Adrenal gland (tissue), 12 donors: Measurements from ENCODE around the gene MIEF1. TPM values are rescaled to one million over a fixed set of nuclear protein-coding genes. Genes with fewer than 3 reads are reported as not detected.

Experiments
- DNase-seq, 7 donors: peaks; one replicate each; pipeline ENCODE4 v3.0.0-alpha.2; 2019 to 2020
- H3K27ac ChIP-seq, 5 donors: fragments of 200-600 bp; sonication (generic) in 4 of 5; 1 replicate in 3 of 5; 2 replicates in 2 of 5; pipeline versions ENCODE4 v1.5.1 to v1.8.0; 2016 to 2020; ENCODE audit warnings: mild to moderate bottlenecking in 1 of 5
- H3K27me3 ChIP-seq: fragments of 200-600 bp; 2 replicates; pipeline ENCODE4 v1.8.0; 2021
- H3K36me3 ChIP-seq, 2 donors: fragments of 200-600 bp; replicated peaks in 1 of 2; 1 replicate in 1 of 2; 2 replicates in 1 of 2; pipeline versions ENCODE4 v1.5.1 to v1.8.0; 2018 to 2022
- H3K4me1 ChIP-seq, 2 donors: fragments of 200-600 bp; replicated peaks in 1 of 2; 1 replicate in 1 of 2; 2 replicates in 1 of 2; pipeline versions ENCODE4 v1.5.1 to v1.8.0; 2018 to 2021
- H3K4me3 ChIP-seq, 4 donors: fragments of 200-600 bp; sonication (generic) in 3 of 4; one replicate each; pipeline ENCODE4 v1.5.1; 2016 to 2018
- H3K9me3 ChIP-seq, 3 donors: fragments of 200-600 bp; sonication (generic) in 1 of 3; replicated peaks in 1 of 3; 1 replicate in 2 of 3; 2 replicates in 1 of 3; pipeline versions ENCODE4 v1.5.1 to v1.8.0; 2016 to 2021
- CTCF ChIP-seq, 6 experiments: fragments of 450-650 bp in 4 of 6; fragments of 200-600 bp in 2 of 6; sonication (generic) in 1 of 6; IDR thresholded peaks; 1 replicate in 5 of 6; 2 replicates in 1 of 6; pipeline versions ENCODE4 v1.5.1 to v1.8.0; 2016 to 2021; ENCODE audit warnings: antibody characterized with exemption in 6 of 6, mild to moderate bottlenecking in 2 of 6, moderate library complexity in 1 of 6
- POLR2A ChIP-seq, 2 donors: fragments of 450-650 bp; IDR thresholded peaks; one replicate each; pipeline ENCODE4 v1.6.1; 2017; ENCODE audit warnings: antibody characterized with exemption in 2 of 2, mild to moderate bottlenecking in 2 of 2, moderate library complexity in 1 of 2
- WGBS, 4 donors: extraction: QIAGEN DNeasy Blood & Tissue Kit in 2 of 4; methylation state at CpG; one replicate each; pipeline versions ENCODE4 v1.1.5 to v1.1.7; 2013 to 2017; 5-methylcytosine and 5-hydroxymethylcytosine counted together
- intact Hi-C, 2 donors: fragments of 100-400 bp; cut with DNase I; formaldehyde crosslinking; loops; one replicate each; pipeline versions ENCODE4 v1.14.1 to v1.15.0; 2022 to 2023
- polyA plus RNA-seq, 3 donors: library from polyadenylated mRNA; stranded (reverse); fragments of 200-250 nt in 2 of 3; fragments of 350-450 nt in 1 of 3; fragmentation: Illumina TruSeq in 1 of 3; extraction: RNeasy Lipid Tissue Mini Kit (QIAGEN cat#74804) in 1 of 3; gene quantifications; one replicate each; pipeline ENCODE4 v1.2.3, GENCODE V29; 2013 to 2014
- total RNA-seq, 9 donors: library from RNA; depleted of rRNA in 4 of 9; stranded (reverse); fragments of >200 nt in 4 of 9; fragments of 120-200 nt in 1 of 9; fragmentation: NEBNext Ultra II Directional in 1 of 9; extraction: Animal tissue kit (Norgen Biotek cat#: 25700) in 1 of 9; gene quantifications; one replicate each; pipeline versions ENCODE4 v1.1.0 to v1.2.4, GENCODE V29; 2013 to 2023
- donor health status: healthy with polysubstance abuse.
- donor health status: Bipolar disorder and iron deficiency.
- donor health status: DM: yes; HTN: yes; CAD: no.
- donor health status: DM: no; HTN: no; CAD: no.
- donor health status: DM: no; HTN: no; CAD: no.
- donor health status: DM: yes; HTN: yes; CAD: no.

Gene MIEF1
- total and polyA plus RNA-seq, 12 donors, result 5.1 to 44.2 (median 26.7) TPM

- H3K36me3 ChIP-seq, result peaks cover 0 to 49% of the 10 kb centered on the region in 2 donors
- H3K4me3 ChIP-seq, result no peak overlapping the region
- intact Hi-C loops, result loop anchor here in 1 of 2 donors (10.0 kb wide), 2 partner anchors 179 to 349 kb away; partner anchors contain the start of gene SYNGR1
- H3K27me3 ChIP-seq, result no peaks in the 10 kb centered on the region
- peak in 1 of 7 donors; percentile 55 for DNase-seq
- no peak overlapping the region for H3K27ac ChIP-seq
- H3K9me3 ChIP-seq, result no peaks in the 10 kb centered on the region
- TF ChIP-seq POLR2A (IDR thresholded peaks at IDR 0.05) (no peak), CTCF (IDR thresholded peaks at IDR 0.05) (no peak)
- 37 to 66% (median 61%) methylated on average over 3 to 13 of the region's 13 CpGs for WGBS, 4 donors
- peaks cover 53 to 70% of the 10 kb centered on the region in 2 donors for H3K4me1 ChIP-seq
Observed at GRCh38 chr22:39524089-39524752, 22.1 kb downstream of the MIEF1 start.

- DNase-seq, result peak in 1 of 7 donors; percentile 33
- 56 to 73% (median 71%) methylated on average over 6 to 10 of the region's 10 CpGs for WGBS, 4 donors
- Histone ChIP-seq H3K4me1 (peaks cover 53 to 75% of the 10 kb centered on the region in 2 donors), H3K4me3 (no peak overlapping the region), H3K27ac (peak overlapping the region in 2 of 5 donors; percentile 12 to 69), H3K27me3 (no peaks in the 10 kb centered on the region), H3K36me3 (peaks cover 0 to 56% of the 10 kb centered on the region in 2 donors), H3K9me3 (no peaks in the 10 kb centered on the region)
- intact Hi-C loops, result loop anchor here (5.0 to 10.0 kb wide), 3 partner anchors 33 to 350 kb away; partner anchors contain the start of gene SYNGR1 (in 1 of the 2)
- no peak for TF ChIP-seq POLR2A (IDR thresholded peaks at IDR 0.05)
Observed at GRCh38 chr22:39524753-39525657, 22.9 kb downstream of the MIEF1 start.

GRCh38 chr22:39525658-39525975 lies 23.5 kb downstream of the MIEF1 start:
- no peak for DNase-seq
- no peak for TF ChIP-seq CTCF (IDR thresholded peaks at IDR 0.05)
- TF ChIP-seq POLR2A (IDR thresholded peaks at IDR 0.05), result no peak
- Histone ChIP-seq H3K9me3 (no peaks in the 10 kb centered on the region), H3K27ac (peak overlapping the region in 2 of 5 donors; percentile 12 to 69), H3K27me3 (no peaks in the 10 kb centered on the region), H3K4me3 (no peak overlapping the region), H3K4me1 (peaks cover 53 to 81% of the 10 kb centered on the region in 2 donors), H3K36me3 (peaks cover 0 to 62% of the 10 kb centered on the region in 2 donors)
- 64 to 79% (median 71%) methylated on average over 4 of the region's 4 CpGs for WGBS, 4 donors
- intact Hi-C loops, result loop anchor here (5.0 to 10.0 kb wide), 3 partner anchors 33 to 351 kb away; partner anchors contain the start of gene SYNGR1 (in 1 of the 2)

GRCh38 chr22:39526736-39527171 lies 24.7 kb downstream of the MIEF1 start:
- H3K27ac ChIP-seq, result peak overlapping the region in 2 of 5 donors; percentile 16 to 60
- intact Hi-C loops, result loop anchor here (5.0 to 10.0 kb wide), 3 partner anchors 34 to 352 kb away; partner anchors contain the start of gene SYNGR1 (in 1 of the 2)

More at GRCh38 chr22:39526736-39527171, 24.7 kb downstream of the MIEF1 start:
- Histone ChIP-seq H3K36me3 (peaks cover 0 to 54% of the 10 kb centered on the region in 2 donors), H3K4me1 (peaks cover 52 to 90% of the 10 kb centered on the region in 2 donors), H3K4me3 (no peak overlapping the region), H3K27me3 (no peaks in the 10 kb centered on the region), H3K9me3 (no peaks in the 10 kb centered on the region)
- WGBS, 4 donors, result 58 to 77% (median 68%) methylated on average over 4 of the region's 4 CpGs
- TF ChIP-seq CTCF (IDR thresholded peaks at IDR 0.05) (no peak), POLR2A (IDR thresholded peaks at IDR 0.05) (no peak)
- no peak for DNase-seq
